Activated T-helper 1 cell treated with anti-CD3 and anti-CD28 coated beads, Interleukin-2, amount 50 U/mL, for 16 hours (primary cell): Measurements from ENCODE around the gene CDK6.
"Not testable (repeated sequence)": the region's sequence is repeated elsewhere in the genome, so short reads cannot be mapped to it uniquely, and the experiment has no call there.

Source experiments
- DNase-seq, 2 donors: peaks; one replicate each; pipeline ENCODE4 v3.0.0-alpha.2; 2020; ENCODE audit warnings: low read depth in 1 of 2, low spot score in 1 of 2

The CDK6 gene

DNA sequence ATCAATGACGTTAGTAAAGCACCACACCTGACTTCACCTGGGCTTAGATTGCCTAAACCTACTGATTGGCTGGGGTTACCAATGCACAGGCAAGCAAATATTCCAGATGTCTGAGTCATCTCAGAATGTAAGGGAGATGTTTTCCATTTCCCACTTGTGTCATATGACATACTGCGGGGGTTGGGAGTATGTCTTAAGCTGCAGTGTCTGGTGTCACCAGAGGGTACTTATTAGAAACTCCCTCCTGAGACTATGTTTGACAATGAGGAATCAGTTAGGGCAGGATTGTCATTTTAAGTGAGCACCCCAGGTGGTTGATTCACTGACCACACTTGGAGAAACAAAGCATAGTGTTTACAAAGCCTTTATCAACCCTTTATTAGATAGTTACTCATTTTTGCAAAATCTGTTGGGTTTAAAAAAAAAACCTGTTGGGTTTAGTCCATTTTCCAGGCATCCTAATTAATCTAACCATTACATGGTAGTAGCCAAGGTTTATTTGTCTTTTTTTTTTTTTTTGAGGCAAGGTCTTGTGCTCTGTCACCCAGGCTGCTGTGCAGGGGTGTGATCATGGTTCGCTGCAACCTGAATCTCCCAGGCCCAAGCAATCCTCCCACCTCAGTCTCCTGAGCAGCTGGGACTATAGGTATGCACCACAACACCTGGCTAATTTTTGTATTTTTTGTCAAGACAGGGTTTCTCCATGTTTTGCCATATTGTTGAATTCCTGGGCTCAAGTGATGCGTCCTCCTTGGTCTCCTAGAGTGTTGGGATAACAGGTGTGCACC, 72.5 kb downstream of the CDK6 start:
- no peak for DNase-seq

DNA sequence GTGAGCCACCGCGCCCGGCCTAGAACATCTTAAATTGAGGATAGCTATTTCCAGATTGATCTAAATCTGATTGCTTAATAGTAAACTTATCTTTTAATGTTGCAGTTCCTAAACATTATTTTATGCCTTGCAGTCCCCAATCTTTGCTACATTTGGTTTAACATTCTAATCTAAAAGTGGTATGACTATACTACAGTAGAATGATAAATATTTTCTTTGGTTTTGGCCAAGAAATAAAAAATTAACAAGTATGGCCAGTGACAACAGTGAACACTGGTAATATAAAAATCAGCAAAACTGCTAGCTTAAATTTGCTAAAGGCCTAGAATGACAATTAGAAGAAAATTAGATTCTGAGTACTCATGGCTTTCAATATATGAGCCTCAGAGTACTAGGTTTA, 73.5 kb downstream of the CDK6 start:
- DNase-seq = no peak

DNA sequence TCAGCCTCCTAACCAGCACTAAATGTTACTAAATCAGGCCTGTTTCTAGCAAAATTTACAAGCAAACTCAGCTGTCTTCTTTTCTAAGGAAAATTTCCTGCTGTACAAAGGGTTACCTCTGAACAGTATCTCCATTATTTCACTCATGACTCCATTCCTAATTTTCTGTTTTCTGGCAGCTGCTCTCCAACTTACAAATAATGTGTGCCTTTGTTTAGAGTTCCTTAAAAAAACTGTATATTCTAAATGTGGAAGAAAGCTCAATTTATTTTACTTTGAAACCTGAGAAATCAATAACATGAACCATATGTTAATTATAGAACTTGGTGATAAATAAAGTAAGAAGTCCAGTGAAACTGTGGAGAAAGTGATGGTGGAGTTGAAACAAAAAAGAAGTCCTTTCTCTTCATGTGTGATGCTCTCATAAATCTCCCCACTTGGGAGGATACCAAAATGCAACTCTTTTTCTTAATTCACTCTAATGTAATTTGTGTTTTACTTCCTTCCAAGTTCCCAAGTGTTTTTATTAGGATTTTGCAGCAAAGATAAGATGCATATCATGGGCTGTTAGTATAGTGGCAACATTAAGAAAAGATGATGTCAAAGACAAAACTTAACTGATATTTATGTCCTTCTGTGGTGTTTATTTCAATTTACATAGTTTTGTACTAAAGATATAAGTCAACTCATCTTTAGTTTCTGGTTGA, 74.8 kb downstream of the CDK6 start:
- DNase-seq = no peak

DNA sequence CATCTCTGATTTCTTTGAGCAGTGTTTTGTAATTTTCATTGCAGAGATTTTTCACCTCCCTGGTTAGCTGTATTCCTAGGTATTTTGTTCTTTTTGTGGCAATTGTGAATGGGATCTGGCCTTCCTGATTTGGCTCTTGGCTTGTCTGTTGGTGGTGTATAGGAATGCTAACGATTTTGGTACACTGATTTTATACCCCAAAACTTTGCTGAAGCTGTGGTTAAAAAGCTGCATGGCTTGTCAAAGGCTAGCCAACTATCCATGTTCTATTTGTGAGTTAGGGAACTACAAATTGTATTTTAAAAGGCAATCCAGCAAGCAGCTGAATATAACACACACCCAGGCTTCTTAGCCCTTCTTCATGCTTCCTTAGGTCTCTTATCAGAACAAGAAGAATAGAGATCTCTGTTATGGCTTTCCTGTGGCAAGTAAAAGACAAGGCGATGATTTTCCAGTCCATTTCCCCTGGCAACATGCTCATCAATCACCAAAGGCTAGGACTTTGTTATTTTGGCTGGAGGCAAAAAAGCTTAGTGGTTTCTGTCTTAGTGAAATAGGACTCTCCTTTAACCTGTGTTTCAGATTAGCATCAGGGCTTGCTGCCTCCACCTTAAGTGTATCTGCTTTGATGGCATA, 77.5 kb downstream of the CDK6 start:
- no peak for DNase-seq

DNA sequence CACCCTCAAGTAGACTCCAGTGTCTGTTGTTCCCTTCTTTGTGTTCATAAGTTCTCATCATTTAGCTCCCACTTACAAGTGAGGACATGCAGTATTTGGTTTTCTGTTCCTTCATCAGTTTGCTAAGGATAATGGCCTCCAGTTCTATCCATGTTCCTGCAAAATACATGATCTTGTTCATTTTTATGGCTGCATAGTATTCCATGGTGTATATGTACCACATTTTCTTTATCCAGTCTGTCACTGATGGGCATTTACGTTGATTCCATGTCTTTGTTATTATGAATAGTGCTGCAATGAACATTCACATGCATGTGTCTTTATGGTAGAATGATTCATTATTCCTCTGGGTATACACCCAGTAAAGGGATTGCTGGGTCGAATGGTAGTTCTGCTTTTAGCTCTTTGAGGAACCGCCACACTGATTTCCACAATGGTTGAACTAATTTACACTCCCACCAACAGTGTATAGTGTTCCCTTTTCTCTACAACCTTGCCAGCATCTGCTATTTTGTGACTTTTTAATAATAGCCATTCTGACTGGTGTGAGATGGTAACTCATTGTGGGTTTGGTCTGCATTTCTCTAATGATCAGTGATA, 79.0 kb downstream of the CDK6 start:
- DNase-seq = not testable (repeated sequence)

DNA sequence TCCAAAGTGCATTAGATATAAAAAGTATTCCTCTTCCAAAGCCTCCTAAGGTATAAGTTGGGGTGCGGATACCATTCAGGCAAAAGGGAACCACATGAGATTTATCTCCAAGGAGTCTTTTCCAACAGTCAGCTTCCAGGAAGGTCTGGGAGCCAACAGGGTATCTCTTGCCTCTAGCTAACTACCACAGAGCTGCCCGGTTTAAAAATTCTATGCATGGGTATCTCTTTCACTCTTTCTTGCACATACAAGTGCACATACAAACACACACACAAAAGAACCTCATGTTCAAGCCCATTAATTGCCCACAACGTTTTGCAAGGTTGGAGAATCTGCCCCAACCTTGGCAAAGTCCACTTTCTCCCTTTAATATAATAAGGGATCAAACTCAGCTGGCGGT, 80.7 kb downstream of the CDK6 start:
- no peak for DNase-seq

DNA sequence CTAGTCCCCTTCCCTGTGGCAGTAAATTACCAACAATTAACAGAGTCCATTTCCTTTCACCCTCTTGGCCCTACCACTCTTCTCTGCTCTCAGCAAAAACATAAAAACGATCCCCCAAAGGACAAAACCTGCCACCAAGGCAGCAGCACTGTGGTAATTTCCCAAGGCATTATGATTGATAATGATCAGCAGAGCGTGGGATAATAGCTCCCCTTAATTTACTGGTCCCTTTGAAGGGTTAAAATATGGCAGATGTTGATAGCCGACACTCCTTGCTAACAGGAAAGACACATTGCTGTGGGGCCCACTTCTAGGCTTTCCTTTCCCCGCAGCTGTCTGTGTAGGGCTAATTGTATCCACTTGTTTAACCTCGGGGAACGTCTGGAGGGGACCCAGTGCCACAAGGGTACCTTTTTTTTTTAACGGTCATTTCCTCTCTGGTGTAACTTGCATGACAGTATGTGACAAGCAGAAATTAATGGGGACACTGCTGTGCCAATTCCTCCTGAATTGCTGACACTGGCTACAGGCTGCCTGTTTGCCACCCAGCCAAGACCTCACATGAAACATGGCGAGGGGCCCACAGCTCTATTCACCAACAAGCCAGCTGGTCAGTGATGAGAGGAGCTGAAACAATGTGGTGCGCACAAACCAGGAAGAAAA, 81.3 kb downstream of the CDK6 start:
- DNase-seq = no peak

DNA sequence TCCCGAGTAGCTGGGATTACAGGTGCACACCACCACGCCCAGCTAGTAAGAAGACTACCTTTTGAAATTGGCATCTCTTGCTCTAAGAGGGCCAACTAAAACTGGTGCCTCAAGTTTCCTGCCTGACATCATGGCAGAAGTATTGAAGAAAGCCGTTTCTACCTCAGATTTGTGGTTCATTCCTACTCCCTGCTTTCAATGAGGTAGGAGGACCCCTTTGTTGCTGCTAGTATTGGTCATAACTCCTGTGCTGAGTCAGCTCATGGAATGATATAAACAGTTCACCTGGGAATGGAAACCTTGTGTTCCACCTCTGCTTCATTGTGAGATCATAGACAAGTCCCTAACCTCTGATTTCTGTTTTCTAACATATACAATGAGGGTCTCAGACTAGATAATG, 82.8 kb downstream of the CDK6 start:
- DNase-seq = no peak

DNA sequence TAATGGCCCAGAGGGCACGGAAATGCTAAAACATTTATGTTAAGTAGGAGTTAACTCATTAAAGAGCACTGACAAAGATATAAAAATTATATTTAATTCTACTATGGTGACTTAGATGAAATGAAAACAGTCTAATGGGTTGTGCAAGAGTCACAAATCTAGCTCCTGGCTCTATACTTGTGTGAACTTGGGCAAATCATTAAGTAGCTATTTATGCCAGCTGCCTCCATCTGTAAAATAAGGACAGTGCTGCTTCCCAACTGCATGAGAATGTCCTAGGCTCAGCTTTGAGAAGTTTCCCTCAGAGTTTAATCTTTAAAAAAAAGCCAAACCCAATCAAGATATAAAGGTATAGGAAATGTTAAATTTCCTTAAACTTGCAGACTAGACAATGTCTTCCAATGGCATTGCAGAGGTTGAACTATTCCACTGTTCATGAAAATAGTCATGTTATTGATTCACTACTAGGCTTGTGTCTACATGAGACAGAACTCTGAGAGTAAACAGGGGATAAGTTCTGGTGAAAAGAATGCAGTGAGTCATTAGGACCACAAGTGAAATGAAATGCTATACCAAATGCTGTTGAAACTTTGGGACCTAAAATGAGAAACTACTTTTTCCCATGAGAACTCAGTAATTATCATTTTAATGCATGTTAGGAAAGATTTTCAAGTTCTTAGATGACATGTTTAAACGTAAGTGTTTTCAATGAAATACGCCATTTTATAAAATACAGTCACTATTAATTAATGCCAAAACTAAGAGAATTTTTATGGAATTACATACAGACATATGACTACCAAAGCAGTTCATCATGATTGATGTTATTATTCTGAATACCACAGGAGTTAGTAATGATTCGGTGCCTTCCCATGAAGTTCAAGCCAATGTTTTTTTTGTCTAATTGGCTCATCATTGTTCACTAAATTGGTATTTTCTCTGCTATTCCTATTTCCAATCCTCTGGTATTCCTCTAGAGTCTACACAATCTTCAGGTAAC, 84.2 kb downstream of the CDK6 start:
- no peak for DNase-seq

DNA sequence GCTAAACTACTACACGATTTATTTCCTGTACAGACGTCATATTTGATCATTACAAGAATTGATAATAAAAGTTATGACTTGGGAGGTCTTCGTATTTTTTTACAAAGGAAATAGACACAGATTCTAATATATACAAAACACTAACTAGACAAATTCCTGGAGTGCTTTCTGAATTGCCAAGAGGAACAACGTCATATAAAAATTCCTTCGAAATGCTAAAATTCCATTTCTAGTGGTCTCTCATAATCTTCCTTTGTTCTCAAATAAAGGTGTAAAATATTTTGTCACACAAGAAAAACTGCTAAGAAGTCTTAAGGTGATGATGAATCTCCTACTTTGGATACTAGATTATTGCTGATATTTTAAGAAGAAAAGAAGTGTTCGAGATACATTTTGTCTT, 85.4 kb downstream of the CDK6 start:
- no peak for DNase-seq

DNA sequence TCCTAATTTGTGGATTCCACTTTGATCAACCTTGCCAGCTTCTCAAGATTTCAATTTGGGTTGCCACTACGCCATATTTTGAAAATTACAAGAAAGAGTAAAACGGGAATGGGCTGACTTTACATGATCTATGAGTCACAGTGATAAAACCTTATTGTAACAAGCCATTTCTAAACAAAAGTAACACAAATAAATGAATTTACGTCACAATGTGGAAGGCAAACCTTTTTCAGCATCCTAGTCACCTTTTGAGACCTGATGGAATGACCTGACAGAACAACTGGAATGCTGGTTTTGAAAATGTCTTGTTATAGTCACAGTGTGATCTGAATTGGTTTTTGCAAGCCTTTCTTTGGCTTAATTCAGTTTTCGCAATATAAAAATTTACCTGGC, 85.9 kb downstream of the CDK6 start:
- DNase-seq = no peak

DNA sequence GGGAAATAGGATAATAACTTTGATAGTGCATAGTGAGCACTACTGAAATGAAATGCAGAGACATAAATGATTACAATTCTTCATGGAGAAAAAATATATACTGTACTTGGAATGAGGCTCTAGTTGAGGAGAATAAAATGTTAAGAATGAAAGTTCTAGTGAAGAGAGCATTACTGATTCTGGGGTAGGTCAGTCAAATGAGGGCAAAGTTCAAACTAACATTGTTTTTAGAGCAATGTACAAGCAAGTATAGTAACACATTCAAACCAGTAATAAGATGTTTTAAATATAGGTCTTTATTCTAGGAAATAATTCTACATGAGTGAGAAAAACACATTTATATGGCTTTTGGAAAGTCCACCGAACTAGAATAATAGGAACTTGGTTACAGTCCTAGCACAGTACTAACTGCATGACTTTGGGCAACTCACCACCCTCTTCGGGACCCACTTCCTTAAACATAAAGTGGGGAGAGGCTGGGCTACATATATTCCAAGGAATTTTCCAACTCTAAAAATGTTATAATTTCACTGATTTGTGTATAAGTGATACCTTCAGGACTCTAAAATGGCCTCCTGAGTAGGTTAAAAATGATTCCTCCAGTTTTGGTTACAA, 86.4 kb downstream of the CDK6 start:
- DNase-seq = no peak

DNA sequence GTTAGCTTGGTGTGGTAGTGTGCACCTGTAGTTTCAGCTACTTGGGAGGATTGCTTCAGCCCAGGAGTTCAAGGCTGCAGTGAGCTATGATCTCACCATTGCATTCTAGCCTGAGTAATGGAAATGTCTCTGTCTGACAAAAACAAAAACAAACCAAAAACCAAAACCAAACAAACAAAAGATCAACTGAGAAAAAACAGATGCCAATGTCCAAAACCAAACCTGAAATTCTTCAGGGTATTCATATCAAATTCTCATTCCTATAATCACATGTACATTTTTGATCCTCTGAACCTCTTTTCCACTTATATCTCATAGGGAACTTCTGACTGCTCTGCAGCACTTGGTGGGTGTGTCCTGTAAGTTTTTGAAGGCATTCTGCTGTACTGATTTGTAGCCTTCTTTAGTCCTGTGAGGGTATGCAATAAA, 87.0 kb downstream of the CDK6 start:
- no peak for DNase-seq

DNA sequence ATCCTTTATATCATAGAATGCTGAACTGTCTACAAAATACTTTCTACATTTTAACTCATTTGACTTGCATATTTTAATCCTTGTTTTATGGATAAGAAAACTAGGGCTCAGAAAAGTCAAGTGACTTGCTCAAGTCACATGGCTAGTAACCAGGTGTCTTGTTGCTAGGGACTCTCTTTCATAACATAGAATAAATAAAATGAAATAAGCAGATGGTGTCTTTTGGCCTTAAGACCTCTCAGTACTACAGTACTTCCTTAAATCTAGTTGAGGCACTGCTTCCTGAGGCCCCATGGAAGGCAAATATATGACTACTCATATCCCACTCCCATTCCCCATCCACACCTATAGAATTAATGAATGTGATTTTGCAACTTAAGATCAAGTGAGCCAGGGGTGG, 87.9 kb downstream of the CDK6 start:
- DNase-seq = no peak

DNA sequence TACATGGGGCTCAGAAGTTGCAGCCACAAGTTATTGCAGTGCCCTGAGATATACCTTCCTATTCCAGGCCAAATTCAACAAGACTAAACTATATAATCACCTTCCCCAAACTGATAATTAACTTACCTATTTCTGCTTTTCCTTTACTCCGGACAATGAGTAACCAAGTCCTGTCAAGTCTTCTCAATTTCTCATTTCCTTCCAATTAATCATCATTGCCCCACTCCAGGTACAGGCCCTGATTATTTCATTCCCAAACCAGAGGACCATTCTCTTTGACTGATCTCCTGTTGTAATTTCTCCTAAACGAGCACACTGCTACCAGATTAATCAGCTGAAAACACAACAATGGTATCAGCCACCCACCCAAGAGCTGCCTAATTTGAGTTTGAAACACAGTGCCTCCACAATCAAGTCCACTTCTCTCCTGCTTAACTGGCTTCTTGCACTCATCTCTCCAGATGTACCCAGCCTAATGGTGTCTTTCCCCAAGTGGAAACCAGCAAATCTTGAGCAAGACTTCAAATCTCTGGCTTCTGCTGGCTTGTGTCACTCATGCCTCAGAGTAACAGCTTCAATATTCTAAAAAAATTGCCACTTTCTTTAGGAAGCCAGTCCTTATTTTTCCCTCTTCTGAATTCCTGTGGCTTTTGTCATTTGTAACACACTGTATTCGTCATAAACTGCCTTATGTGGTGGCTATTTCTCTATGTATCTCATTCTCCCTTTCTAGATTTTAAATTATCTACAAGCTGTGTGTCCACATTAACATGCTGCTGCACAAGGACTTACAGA, 89.1 kb downstream of the CDK6 start:
- no peak for DNase-seq

DNA sequence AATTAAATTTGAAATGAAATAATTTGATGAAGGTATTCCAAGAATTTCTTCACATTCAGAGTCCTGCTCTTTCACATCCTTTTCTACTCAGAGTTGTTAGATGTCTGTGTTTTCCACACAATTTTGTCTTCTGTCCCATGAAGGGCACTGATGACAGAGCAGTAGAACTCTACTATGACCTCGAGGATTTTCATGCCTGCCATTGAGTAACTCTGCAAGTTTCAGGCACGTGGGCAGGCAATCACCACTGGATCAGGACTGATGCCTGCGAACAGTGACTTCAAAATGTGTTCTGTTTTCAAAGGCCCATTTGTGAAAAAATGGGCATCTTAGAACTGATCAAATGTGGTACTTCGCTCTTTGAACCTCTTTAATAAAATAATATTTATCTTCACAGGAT, 91.1 kb downstream of the CDK6 start:
- DNase-seq = no peak

DNA sequence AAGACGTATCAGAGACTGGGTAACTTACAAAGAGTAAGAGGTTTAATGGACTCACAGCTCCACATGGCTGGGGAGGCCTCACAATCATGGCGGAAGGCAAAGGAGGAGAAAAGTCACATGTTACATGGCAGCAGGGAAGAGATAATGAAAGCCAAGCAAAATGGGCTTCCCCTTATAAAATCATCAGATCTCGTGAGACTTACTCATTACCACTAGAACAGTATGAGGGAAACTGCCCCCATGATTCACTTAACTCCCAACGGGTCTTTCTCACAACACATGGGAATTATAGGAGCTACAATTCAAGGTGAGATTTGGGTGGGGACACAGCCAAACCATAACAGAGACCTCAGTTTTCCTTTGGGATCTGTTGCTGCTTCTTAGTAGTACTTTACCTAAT, 92.2 kb downstream of the CDK6 start:
- DNase-seq = not testable (repeated sequence)

DNA sequence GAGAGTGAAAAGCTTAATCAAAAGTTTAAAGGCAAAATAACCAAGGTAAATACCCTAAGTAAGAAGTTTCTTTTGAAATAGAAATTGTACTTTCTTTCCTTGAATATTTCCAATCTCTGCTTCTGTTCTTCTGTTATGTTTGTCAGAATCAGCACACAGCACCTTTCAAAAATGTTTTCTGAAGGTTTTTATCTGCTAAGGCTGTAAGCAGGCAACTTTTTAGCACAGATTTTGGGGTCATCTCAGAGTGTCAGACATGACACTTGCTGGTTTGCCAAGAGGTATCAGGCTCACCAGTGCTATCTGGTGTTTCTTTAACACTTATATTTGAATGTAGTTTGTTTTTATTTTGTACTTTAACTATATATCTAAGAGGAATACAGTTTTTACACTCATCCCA, 94.2 kb downstream of the CDK6 start:
- no peak for DNase-seq

DNA sequence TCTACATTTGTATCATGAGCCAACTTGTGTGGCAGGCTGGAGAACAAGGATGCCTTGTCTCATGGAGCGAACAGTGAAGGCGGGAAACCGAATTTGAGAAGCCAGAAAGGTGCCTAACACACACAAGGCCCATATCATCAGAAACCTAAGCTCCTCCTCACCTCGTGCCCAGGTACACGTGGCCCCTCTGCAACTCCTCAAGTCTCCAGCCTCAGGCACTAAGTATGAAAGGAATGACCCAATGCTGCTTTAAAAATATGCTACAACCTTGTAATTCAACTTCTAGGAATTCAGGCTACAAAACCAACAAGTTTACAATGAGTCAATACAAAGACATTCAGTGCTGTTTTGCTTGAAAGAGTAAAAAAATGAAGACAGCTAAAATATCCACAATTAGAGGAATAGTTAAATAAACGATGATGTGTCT, 95.7 kb downstream of the CDK6 start:
- DNase-seq = no peak
